ENCODE data around the gene CLTCL1. TPM values are rescaled to one million over a fixed set of nuclear protein-coding genes. Genes with fewer than 3 reads are reported as not detected.

Gene CLTCL1
- total and polyA plus RNA-seq, 9 of the 15 experiments (the other 6 are each of a cell fraction or from before 2014, with no cell fraction given) = 1.1 to 11.7 (median 5.0) TPM

DNA sequence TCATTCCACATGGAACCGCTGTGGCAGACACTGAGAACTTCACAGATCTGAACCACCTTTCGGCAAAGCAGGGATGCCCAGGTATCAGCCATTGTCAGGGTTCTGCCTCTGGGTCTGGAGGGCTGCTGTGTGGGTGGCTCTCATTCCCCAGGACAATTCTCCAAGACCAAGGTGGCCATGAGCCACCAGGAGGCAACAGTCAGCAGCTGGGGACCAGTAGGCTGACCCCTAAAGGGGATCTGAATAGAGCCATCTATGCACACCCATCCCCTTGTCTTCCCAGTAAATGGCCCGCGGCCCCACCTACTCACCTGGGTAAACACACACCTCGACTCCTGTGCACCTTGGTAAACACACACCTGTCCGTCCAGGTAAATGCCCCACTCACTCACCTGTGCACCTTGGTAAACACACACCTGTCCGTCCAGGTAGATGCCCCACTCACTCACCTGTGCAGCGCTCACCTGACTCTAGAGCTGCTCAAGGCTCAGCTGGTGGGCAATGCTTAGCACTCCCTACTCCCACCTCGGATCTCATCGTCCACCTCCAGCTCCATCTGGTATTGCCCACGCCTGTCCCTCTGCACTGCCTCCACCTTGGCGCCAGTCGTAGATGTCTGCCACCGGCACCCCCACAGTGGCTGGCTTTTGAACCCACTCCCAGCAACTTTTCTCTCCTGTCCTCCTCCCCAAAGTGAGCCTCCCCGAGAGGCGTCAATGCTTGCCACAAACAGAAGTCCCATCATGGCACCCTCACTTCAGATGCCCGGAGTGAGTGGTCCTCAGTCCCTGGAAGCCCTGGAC is 123.2 kb downstream of the CLTCL1 start (continued):
- TF ChIP-seq CHD4 (IDR thresholded peaks at IDR 0.05; ENCODE audit: insufficient read depth, insufficient replicate concordance, low read depth, low read length, poor library complexity, severe bottlenecking) (peak; percentile 69), HDAC1 (IDR thresholded peaks at IDR 0.05) (peak in 1 of 2 experiments; percentile 77; a peak in 2 of 4 replicates), ZNF764 (CRISPR knock-in tag; IDR thresholded peaks at IDR 0.05; ENCODE audit: low read depth) (peak; percentile 62; the same call in 1 of the 2 replicates), WHSC1 (IDR thresholded peaks at IDR 0.05; ENCODE audit: low read length) (peak; percentile 96)
- TF ChIP-seq, protein P1, sequence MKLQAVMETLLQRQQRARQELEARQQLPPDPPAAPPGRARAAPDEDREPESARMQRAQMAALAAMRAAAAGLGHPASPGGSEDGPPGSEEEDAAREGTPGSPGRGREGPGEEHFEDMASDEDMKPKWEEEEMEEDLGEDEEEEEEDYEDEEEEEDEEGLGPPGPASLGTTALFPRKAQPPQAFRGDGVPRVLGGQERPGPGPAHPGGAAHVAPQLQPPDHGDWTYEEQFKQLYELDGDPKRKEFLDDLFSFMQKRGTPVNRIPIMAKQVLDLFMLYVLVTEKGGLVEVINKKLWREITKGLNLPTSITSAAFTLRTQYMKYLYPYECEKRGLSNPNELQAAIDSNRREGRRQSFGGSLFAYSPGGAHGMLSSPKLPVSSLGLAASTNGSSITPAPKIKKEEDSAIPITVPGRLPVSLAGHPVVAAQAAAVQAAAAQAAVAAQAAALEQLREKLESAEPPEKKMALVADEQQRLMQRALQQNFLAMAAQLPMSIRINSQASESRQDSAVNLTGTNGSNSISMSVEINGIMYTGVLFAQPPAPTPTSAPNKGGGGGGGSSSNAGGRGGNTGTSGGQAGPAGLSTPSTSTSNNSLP (IDR thresholded peaks at IDR 0.05; ENCODE audit: borderline replicate concordance, low read depth, low read length) = no peak

DNA sequence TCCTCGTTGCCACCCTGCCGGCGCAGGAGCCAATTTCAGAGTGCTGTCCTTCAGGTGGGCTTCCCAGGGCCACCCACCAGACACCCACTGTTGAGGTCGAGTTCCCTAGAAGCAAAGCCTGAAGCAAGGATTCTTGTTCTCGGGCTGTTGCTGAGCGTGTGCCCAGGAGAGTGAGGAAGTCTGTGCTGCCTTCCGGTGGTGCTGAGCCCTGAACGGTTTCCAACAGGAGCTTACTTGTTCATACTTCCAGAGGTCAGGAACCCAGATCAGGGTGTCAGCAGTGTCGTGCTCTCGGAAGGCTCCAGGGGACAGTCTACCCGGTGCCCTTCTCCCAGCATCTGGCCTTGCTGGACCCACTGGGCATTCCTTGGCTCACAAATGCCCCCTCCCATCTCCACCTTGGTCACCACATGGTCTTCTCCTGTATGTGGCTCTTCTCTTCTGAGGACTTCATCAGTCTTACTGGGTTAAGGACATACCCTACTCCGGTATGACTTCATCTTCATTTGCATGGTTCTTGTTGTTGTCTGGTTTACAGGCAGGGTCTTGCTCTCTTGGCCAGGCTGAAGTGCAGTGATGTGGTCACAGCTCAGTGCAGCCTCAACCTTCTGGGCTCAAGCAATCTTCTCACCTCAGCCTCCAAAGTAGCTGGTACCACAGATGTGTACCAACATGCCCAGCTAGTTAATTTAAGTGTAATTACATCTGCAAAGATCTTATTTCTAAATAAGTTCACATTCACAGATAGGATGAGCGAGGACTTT is 124.2 kb downstream of the CLTCL1 start:
- ATAC-seq = no peak
- in situ Hi-C loops (cut with MboI) (no loop called here), intact Hi-C loops (cut with micrococcal nuclease) (no loop called here)
- DNase-seq (ENCODE audit: extremely low read depth in 1 of 4, low spot score in 3 of 4) = no peak
- Histone ChIP-seq H3K4me1 (replicated peaks in 1 of 2; ENCODE audit: control insufficient read depth in 2 of 2, insufficient read depth in 2 of 2, low read length in 2 of 2) (peaks cover 19 to 41% of the 10 kb centered on the region in 2 experiments), H3K36me3 (ENCODE audit: control insufficient read depth, insufficient read depth, low read length) (peaks cover 3% of the 10 kb centered on the region; the same call in 2 of the 3 replicates), H3K4me2 (ENCODE audit: insufficient read depth, low read length) (no peak overlapping the region), H3K79me2 (ENCODE audit: control insufficient read depth, insufficient read depth, low read length) (peaks cover 20% of the 10 kb centered on the region), H4K20me1 (replicated peaks; ENCODE audit: control insufficient read depth, insufficient read depth, low read length) (peaks cover 9% of the 10 kb centered on the region), H2AFZ (ENCODE audit: low read depth, low read length) (no peak overlapping the region), H3K9ac (ENCODE audit: insufficient read depth in 1 of 2, low read depth in 2 of 2, low read length in 2 of 2) (peak overlapping the region in 1 of 2 experiments; percentile 60; a peak in 2 of 4 replicates), H3K27ac (ENCODE audit: extremely low read depth, low read depth, low read length) (no peak overlapping the region), H3K9me1 (ENCODE audit: control insufficient read depth, insufficient read depth, low read length) (peaks cover 2% of the 10 kb centered on the region), H3K27me3 (ENCODE audit: control insufficient read depth in 2 of 2, insufficient read depth in 2 of 2, low read length in 2 of 2) (peaks cover 33 to 50% of the 10 kb centered on the region in 2 experiments), H3K4me3 (no peak overlapping the region), H3K9me3 (replicated peaks; ENCODE audit: control insufficient read depth, insufficient read depth, low read depth, low read length) (peaks cover 9% of the 10 kb centered on the region)
- FAIRE-seq = no peak
- BruUV-seq (replicated peaks) = no TSS peak
- POLR2A ChIA-PET = interaction anchor here (0.6 to 4.5 kb wide), 11 partner anchors 10 to 1481 kb away, joined by 3 to 64 read pairs (median 3); partner anchors contain the start of genes ESS2 and SLC25A1
- WGBS (ENCODE audit: insufficient coverage, low coverage, missing lambda C conversion rate) = 5% methylated on average over 13 of the region's 13 CpGs
- CTCF ChIA-PET (ENCODE audit: low intra/inter-chr PET ratio) = no interaction called here
- TF ChIP-seq ZFP30 (CRISPR knock-in tag; IDR thresholded peaks at IDR 0.05; ENCODE audit: borderline replicate concordance) = no peak
- TF ChIP-seq, protein P2, sequence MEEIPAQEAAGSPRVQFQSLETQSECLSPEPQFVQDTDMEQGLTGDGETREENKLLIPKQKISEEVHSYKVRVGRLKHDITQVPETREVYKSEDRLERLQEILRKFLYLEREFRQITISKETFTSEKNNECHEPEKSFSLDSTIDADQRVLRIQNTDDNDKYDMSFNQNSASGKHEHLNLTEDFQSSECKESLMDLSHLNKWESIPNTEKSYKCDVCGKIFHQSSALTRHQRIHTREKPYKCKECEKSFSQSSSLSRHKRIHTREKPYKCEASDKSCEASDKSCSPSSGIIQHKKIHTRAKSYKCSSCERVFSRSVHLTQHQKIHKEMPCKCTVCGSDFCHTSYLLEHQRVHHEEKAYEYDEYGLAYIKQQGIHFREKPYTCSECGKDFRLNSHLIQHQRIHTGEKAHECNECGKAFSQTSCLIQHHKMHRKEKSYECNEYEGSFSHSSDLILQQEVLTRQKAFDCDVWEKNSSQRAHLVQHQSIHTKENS (CRISPR knock-in tag; IDR thresholded peaks at IDR 0.05) = no peak
- TF ChIP-seq, protein P3, sequence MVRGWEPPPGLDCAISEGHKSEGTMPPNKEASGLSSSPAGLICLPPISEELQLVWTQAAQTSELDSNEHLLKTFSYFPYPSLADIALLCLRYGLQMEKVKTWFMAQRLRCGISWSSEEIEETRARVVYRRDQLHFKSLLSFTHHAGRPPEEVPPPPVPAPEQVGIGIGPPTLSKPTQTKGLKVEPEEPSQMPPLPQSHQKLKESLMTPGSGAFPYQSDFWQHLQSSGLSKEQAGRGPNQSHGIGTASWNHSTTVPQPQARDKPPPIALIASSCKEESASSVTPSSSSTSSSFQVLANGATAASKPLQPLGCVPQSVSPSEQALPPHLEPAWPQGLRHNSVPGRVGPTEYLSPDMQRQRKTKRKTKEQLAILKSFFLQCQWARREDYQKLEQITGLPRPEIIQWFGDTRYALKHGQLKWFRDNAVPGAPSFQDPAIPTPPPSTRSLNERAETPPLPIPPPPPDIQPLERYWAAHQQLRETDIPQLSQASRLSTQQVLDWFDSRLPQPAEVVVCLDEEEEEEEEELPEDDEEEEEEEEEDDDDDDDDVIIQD (CRISPR knock-in tag; IDR thresholded peaks at IDR 0.05) = peak; percentile 52; the same call in 1 of the 2 replicates
- no peak for TF ChIP-seq PCBP2 (IDR thresholded peaks at IDR 0.05; ENCODE audit: low read depth, low read length, poor library complexity, severe bottlenecking)
- no peak for TF ChIP-seq RUNX1 (IDR thresholded peaks at IDR 0.05; ENCODE audit: low read depth)
- no peak for TF ChIP-seq ZNF174 (CRISPR knock-in tag; IDR thresholded peaks at IDR 0.05)
- 0 out of 2 replicates have a peak, but pooled peaks have one; percentile 23 for TF ChIP-seq ZNF696 (CRISPR knock-in tag; conservative IDR thresholded peaks at IDR 0.05)
- TF ChIP-seq CBFB (CRISPR knock-in tag; IDR thresholded peaks at IDR 0.05) = no peak
